DOHH2 (cell line): Measurements from ENCODE around the gene ARHGEF39.

Source experiments
- CTCF ChIP-seq: fragments of 200-600 bp; sonication (generic); IDR thresholded peaks from one replicate; pipeline ENCODE4 v1.5.1; 2014; ENCODE audit warnings: antibody characterized with exemption, mild to moderate bottlenecking, low read depth, low read length; ENCODE audit not compliant: poor library complexity, severe bottlenecking
- EZH2phosphoT487 ChIP-seq: fragments of 200-600 bp; sonication (generic); IDR thresholded peaks from 2 replicates; pipeline ENCODE4 v1.6.1; 2017; ENCODE audit warnings: borderline replicate concordance, mild to moderate bottlenecking, antibody characterized with exemption, low read length, moderate library complexity, mixed read lengths

- TF ChIP-seq CTCF: no peak
- no peak for TF ChIP-seq EZH2phosphoT487
Observed at GRCh38 chr9:35687306-35687705, 22.3 kb upstream of the ARHGEF39 start.
